Mucosa of descending colon (tissue), 3 donors: ENCODE results near the gene DDA1. TPM values are rescaled to one million over a fixed set of nuclear protein-coding genes. Genes with fewer than 3 reads are reported as not detected.

Experiments used
- ATAC-seq: fragments of 200-7000 bp; cut with Tn5 transposase; one replicate; pipeline ENCODE4 v1.9.1; 2020; ENCODE audit warnings: mild to moderate bottlenecking, moderate library complexity
- DNase-seq, 3 donors: peaks; one replicate each; pipeline ENCODE4 v3.0.0-alpha.2; 2020
- H3K36me3 ChIP-seq: fragments of 200-600 bp; one replicate; pipeline ENCODE4 v1.8.0; 2021; ENCODE audit warnings: low read depth, mild to moderate bottlenecking
- H3K4me1 ChIP-seq: fragments of 200-600 bp; one replicate; pipeline ENCODE4 v1.8.0; 2021; ENCODE audit warnings: low read depth, mild to moderate bottlenecking
- H3K4me3 ChIP-seq: fragments of 200-600 bp; one replicate; pipeline ENCODE4 v1.8.0; 2021; ENCODE audit warnings: mild to moderate bottlenecking
- H3K9me3 ChIP-seq: fragments of 200-600 bp; one replicate; pipeline ENCODE4 v1.8.0; 2021; ENCODE audit warnings: mild to moderate bottlenecking
- CTCF ChIP-seq: fragments of 200-600 bp; IDR thresholded peaks from one replicate; pipeline ENCODE4 v1.8.0; 2022; ENCODE audit warnings: antibody characterized with exemption, mild to moderate bottlenecking
- intact Hi-C, 2 donors: fragments of 100-400 bp; cut with DNase I in 1 of 2; cut with micrococcal nuclease in 1 of 2; formaldehyde crosslinking; loops; one replicate each; pipeline versions ENCODE4 v1.11.0 to v1.11.1; 2022; cut with DNase I, micrococcal nuclease
- total RNA-seq, 3 donors: library from RNA; stranded (reverse); fragmentation: NEBNext Ultra II Directional in 2 of 3; extraction: Animal tissue kit (Norgen Biotek cat#: 25700) in 2 of 3; gene quantifications; one replicate each; pipeline versions ENCODE4 v1.2.1 to v1.2.4, GENCODE V29; 2021 to 2023
- donor health status: DM: no; HTN: no; CAD: no; lungs with moderate emphysema.
- donor health status: DM: no; HTN: no; CAD: no.
- donor health status: DM: no; HTN: yes; CAD: no.

Gene DDA1
- total RNA-seq, 3 donors from 2014 or later: 38.3 to 51.4 (median 48.3) TPM

GRCh38 chr19:17327654-17328516, 18.5 kb downstream of the DDA1 start:
- peak; percentile 88 for ATAC-seq
- TF ChIP-seq CTCF: peak; percentile 44
- intact Hi-C loops: no loop called here

GRCh38 chr19:17328517-17329365, 19.4 kb downstream of the DDA1 start:
- Histone ChIP-seq H3K4me3 (peak overlapping the region; percentile 17), H3K4me1 (peaks cover 17% of the 10 kb centered on the region), H3K36me3 (no peaks in the 10 kb centered on the region), H3K9me3 (no peaks in the 10 kb centered on the region)
- ATAC-seq (peak; percentile 21), DNase-seq (peak in 2 of 3 donors; percentile 59 to 60)
- no peak for TF ChIP-seq CTCF
- intact Hi-C loops: no loop called here

More at GRCh38 chr19:17327654-17328516, 18.5 kb downstream of the DDA1 start:
- no peaks in the 10 kb centered on the region for H3K9me3 ChIP-seq
- no peaks in the 10 kb centered on the region for H3K36me3 ChIP-seq
- DNase-seq: peak; percentile 90 to 93 (median 91)
- H3K4me3 ChIP-seq: peak overlapping the region; percentile 17
- peaks cover 16% of the 10 kb centered on the region for H3K4me1 ChIP-seq

GRCh38 chr19:17329366-17330261, 20.3 kb downstream of the DDA1 start:
- Histone ChIP-seq H3K9me3 (no peaks in the 10 kb centered on the region), H3K4me1 (peaks cover 22% of the 10 kb centered on the region), H3K4me3 (no peak overlapping the region), H3K36me3 (no peaks in the 10 kb centered on the region)
- no peak for TF ChIP-seq CTCF
- DNase-seq (peak in 1 of 3 donors; percentile 53), ATAC-seq (no peak)
- intact Hi-C loops: no loop called here

- Histone ChIP-seq H3K4me1 (peaks cover 28% of the 10 kb centered on the region), H3K36me3 (no peaks in the 10 kb centered on the region), H3K4me3 (no peak overlapping the region), H3K9me3 (no peaks in the 10 kb centered on the region)
- ATAC-seq: no peak
- peak in 1 of 3 donors; percentile 51 for DNase-seq
- TF ChIP-seq CTCF: no peak
- intact Hi-C loops: no loop called here
Observed at GRCh38 chr19:17330262-17331044, 21.1 kb downstream of the DDA1 start.
